ENCODE data around the gene FZD7.

The FZD7 gene

DNA sequence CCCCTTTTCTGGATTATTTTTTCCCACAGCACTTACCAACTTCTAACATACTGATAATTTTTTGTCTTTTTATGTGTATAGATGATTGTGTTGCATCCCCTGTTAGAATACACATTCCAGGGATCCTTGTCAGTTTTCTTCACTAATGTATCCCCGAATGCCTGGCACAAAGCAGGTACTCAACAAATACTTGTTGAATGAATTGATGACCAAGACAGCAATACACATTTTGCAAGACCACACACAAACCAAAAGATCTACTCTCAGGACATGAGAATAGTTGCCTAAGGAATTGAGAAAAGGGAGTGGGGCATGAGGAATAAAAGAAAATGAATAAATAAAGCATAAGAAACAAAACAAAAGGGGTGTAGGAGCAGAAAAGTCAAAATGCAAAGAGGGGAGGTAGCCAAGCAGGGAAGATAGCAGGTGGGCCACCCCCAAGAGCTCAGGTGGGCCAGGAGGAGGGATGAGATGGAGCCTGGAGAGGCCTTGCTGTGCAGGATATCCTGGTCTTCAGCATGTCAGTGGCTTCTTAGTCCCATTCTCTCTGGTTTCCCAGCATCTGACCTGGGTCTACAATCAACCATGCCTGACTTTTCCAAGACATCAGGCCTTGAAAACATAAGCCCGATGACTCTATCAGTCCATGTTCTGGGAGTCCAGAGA, 38.5 kb upstream of the FZD7 start:
- H4K12ac ChIP-seq (ENCODE audit: low read depth, low read length): no peak overlapping the region
- H3K4ac ChIP-seq (ENCODE audit: low read depth, low read length): no peak overlapping the region
- no peak overlapping the region for H2BK12ac ChIP-seq (ENCODE audit: low read length)
- H4K8ac ChIP-seq (ENCODE audit: low read depth, low read length): no peak overlapping the region
- H3K27me3 ChIP-seq (ENCODE audit: insufficient read depth, low read length): no peaks in the 10 kb centered on the region
- peaks cover 4% of the 10 kb centered on the region for H3K79me1 ChIP-seq (ENCODE audit: low read length)
- H3K79me2 ChIP-seq (ENCODE audit: control insufficient read depth, insufficient read depth, low read length, poor library complexity): no peaks in the 10 kb centered on the region
- no peak overlapping the region for H2BK120ac ChIP-seq (ENCODE audit: insufficient read depth, low read length, poor library complexity)
- H3K9me3 ChIP-seq (ENCODE audit: insufficient read depth, low read depth, low read length): no peaks in the 10 kb centered on the region
- no peak overlapping the region for H3K23ac ChIP-seq (ENCODE audit: low read length)
- H3K9ac ChIP-seq (ENCODE audit: low read length): no peak overlapping the region
- no peak overlapping the region for H4K91ac ChIP-seq (ENCODE audit: low read depth, low read length)
- H3K4me2 ChIP-seq (ENCODE audit: low read length): no peak overlapping the region
- no peak overlapping the region for H3K27ac ChIP-seq (ENCODE audit: low read depth, low read length)
- H3K4me3 ChIP-seq (ENCODE audit: low read depth, low read length): no peak overlapping the region
- no peak overlapping the region for H2AFZ ChIP-seq (ENCODE audit: insufficient read depth, low read length, poor library complexity)
- no peak overlapping the region for H3K18ac ChIP-seq (ENCODE audit: low read length)
- peaks cover 6 to 11% of the 10 kb centered on the region in 2 experiments for H3K4me1 ChIP-seq (ENCODE audit: control insufficient read depth in 1 of 2, insufficient read depth in 2 of 2, low read length in 2 of 2)
- no peak overlapping the region for H2AK5ac ChIP-seq (ENCODE audit: low read length)
- WGBS (ENCODE audit: extremely low coverage, insufficient coverage, insufficient read length): no CpG with 5 or more reads among the region's 2 CpGs
- no peaks in the 10 kb centered on the region for H3K36me3 ChIP-seq (ENCODE audit: control insufficient read depth in 1 of 2, insufficient read depth in 2 of 2, low read length in 2 of 2)
- no peak overlapping the region for H2BK5ac ChIP-seq (ENCODE audit: low read depth, low read length, poor library complexity)
- H3K14ac ChIP-seq (ENCODE audit: low read length): no peak overlapping the region
- no peak for DNase-seq

DNA sequence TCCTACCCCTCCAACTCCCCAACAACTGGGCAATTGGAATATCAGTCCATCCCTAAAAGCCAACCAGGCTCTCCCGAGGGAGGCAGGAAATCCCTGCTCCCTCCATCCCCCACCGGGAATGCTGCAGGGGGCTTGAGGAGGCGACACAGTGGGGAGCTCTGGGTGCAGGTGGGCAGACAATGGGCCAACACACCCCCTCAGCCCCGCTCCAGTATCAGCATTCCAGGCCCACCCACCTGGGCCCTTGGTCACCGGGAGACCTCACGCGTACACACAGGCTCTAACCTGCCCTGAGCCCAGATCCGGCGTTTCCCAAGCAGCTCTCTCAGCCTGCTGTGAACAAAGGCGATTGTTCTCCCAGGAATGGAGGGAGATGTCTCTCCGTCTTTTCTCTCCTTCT, 37.6 kb upstream of the FZD7 start:
- H3K4me2 ChIP-seq (ENCODE audit: low read length): peak overlapping the region; percentile 20
- no peak overlapping the region for H3K18ac ChIP-seq (ENCODE audit: low read length)
- peak overlapping the region; percentile 45 for H4K91ac ChIP-seq (ENCODE audit: low read depth, low read length)
- no peaks in the 10 kb centered on the region for H3K9me3 ChIP-seq (ENCODE audit: insufficient read depth, low read depth, low read length)
- H3K4me1 ChIP-seq (ENCODE audit: control insufficient read depth in 1 of 2, insufficient read depth in 2 of 2, low read length in 2 of 2): peaks cover 6 to 11% of the 10 kb centered on the region in 2 experiments
- no peak overlapping the region for H2AK5ac ChIP-seq (ENCODE audit: low read length)
- no peak overlapping the region for H2BK5ac ChIP-seq (ENCODE audit: low read depth, low read length, poor library complexity)
- peak overlapping the region; percentile 50 for H2AFZ ChIP-seq (ENCODE audit: insufficient read depth, low read length, poor library complexity)
- peak overlapping the region; percentile 57 for H4K8ac ChIP-seq (ENCODE audit: low read depth, low read length)
- H3K79me1 ChIP-seq (ENCODE audit: low read length): peaks cover 4% of the 10 kb centered on the region
- peak overlapping the region; percentile 8 for H2BK120ac ChIP-seq (ENCODE audit: insufficient read depth, low read length, poor library complexity)
- H3K27me3 ChIP-seq (ENCODE audit: insufficient read depth, low read length): no peaks in the 10 kb centered on the region
- no peak overlapping the region for H3K4me3 ChIP-seq (ENCODE audit: low read depth, low read length)
- H2BK12ac ChIP-seq (ENCODE audit: low read length): peak overlapping the region; percentile 30
- H3K14ac ChIP-seq (ENCODE audit: low read length): no peak overlapping the region
- H3K27ac ChIP-seq (ENCODE audit: low read depth, low read length): no peak overlapping the region
- peak overlapping the region; percentile 5 for H4K12ac ChIP-seq (ENCODE audit: low read depth, low read length)
- no peak overlapping the region for H3K23ac ChIP-seq (ENCODE audit: low read length)
- H3K9ac ChIP-seq (ENCODE audit: low read length): no peak overlapping the region
- H3K36me3 ChIP-seq (ENCODE audit: control insufficient read depth in 1 of 2, insufficient read depth in 2 of 2, low read length in 2 of 2): no peaks in the 10 kb centered on the region
- no CpG with 5 or more reads among the region's 11 CpGs for WGBS (ENCODE audit: extremely low coverage, insufficient coverage, insufficient read length)
- no peak overlapping the region for H3K4ac ChIP-seq (ENCODE audit: low read depth, low read length)
- DNase-seq: peak in 1 of 2 donors; percentile 53
- H3K79me2 ChIP-seq (ENCODE audit: control insufficient read depth, insufficient read depth, low read length, poor library complexity): no peaks in the 10 kb centered on the region

DNA sequence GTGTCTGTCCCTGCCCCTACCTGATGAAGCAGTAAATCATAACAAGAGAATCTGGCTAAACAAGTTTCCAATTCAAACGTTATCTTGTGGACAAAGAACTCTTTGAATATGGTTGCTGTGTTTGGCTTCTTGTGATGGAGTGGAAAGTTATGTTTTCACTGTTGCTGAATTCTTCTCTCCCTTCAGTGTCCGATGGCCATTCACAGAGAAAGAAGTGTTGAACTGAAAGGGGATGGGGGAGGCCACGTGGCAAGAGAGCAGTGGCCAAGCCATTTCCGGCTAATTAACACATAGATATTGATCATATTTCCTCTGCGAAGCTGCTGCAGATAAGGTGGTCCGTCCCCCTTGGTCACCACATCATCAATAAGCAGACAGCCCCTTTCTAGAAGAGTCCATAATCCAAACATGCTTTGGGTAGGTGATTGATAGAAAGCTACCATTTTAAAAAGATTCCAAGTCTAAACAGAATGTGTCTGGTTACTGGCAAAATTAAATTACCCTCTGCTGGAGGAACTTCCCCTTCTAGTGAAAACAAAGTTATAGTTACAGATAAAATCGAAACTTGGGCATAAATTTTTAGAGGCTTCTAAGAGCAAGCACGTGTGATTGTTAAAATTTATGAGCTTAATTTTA, 36.9 kb upstream of the FZD7 start:
- H2AFZ ChIP-seq (ENCODE audit: insufficient read depth, low read length, poor library complexity): no peak overlapping the region
- WGBS (ENCODE audit: extremely low coverage, insufficient coverage, insufficient read length): no CpG with 5 or more reads among the region's 8 CpGs
- no peak overlapping the region for H3K4me3 ChIP-seq (ENCODE audit: low read depth, low read length)
- no peak overlapping the region for H4K91ac ChIP-seq (ENCODE audit: low read depth, low read length)
- H3K23ac ChIP-seq (ENCODE audit: low read length): no peak overlapping the region
- peaks cover 4% of the 10 kb centered on the region for H3K79me1 ChIP-seq (ENCODE audit: low read length)
- H3K18ac ChIP-seq (ENCODE audit: low read length): no peak overlapping the region
- no peaks in the 10 kb centered on the region for H3K79me2 ChIP-seq (ENCODE audit: control insufficient read depth, insufficient read depth, low read length, poor library complexity)
- H3K9ac ChIP-seq (ENCODE audit: low read length): no peak overlapping the region
- H2BK12ac ChIP-seq (ENCODE audit: low read length): no peak overlapping the region
- H4K8ac ChIP-seq (ENCODE audit: low read depth, low read length): no peak overlapping the region
- H3K27ac ChIP-seq (ENCODE audit: low read depth, low read length): no peak overlapping the region
- no peak overlapping the region for H3K4me2 ChIP-seq (ENCODE audit: low read length)
- no peaks in the 10 kb centered on the region for H3K27me3 ChIP-seq (ENCODE audit: insufficient read depth, low read length)
- no peak overlapping the region for H3K4ac ChIP-seq (ENCODE audit: low read depth, low read length)
- H3K36me3 ChIP-seq (ENCODE audit: control insufficient read depth in 1 of 2, insufficient read depth in 2 of 2, low read length in 2 of 2): no peaks in the 10 kb centered on the region
- H3K9me3 ChIP-seq (ENCODE audit: insufficient read depth, low read depth, low read length): no peaks in the 10 kb centered on the region
- no peak overlapping the region for H2BK5ac ChIP-seq (ENCODE audit: low read depth, low read length, poor library complexity)
- no peak overlapping the region for H4K12ac ChIP-seq (ENCODE audit: low read depth, low read length)
- peak in 1 of 2 donors; percentile 89 for DNase-seq
- H2AK5ac ChIP-seq (ENCODE audit: low read length): no peak overlapping the region
- H2BK120ac ChIP-seq (ENCODE audit: insufficient read depth, low read length, poor library complexity): no peak overlapping the region
- no peak overlapping the region for H3K14ac ChIP-seq (ENCODE audit: low read length)
- H3K4me1 ChIP-seq (ENCODE audit: control insufficient read depth in 1 of 2, insufficient read depth in 2 of 2, low read length in 2 of 2): peaks cover 6 to 11% of the 10 kb centered on the region in 2 experiments

DNA sequence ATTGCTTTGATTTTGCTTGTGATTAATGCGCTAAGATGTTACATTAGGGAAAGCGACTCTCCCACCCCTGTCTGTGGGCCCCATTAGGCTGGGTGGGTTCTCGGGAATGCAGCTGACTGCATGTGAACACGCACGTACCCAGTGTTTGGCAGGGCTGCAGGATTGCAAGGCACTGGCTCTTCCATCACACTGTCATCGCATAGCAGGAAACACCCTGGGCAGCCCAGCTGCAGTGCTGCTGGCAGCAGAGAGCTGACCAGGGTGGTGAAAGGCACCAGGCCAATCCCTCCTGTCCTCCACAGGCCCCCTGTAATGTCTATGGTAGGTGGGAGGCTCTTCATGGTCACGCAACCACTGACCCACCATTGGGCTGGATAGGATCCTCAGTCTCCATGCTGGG, 34.4 kb upstream of the FZD7 start:
- Histone ChIP-seq H4K91ac (ENCODE audit: low read depth, low read length) (no peak overlapping the region), H3K9ac (ENCODE audit: low read length) (peak overlapping the region; percentile 59), H3K27me3 (ENCODE audit: insufficient read depth, low read length) (no peaks in the 10 kb centered on the region), H3K9me3 (ENCODE audit: insufficient read depth, low read depth, low read length) (no peaks in the 10 kb centered on the region), H3K4me2 (ENCODE audit: low read length) (no peak overlapping the region), H2AFZ (ENCODE audit: insufficient read depth, low read length, poor library complexity) (no peak overlapping the region), H2BK120ac (ENCODE audit: insufficient read depth, low read length, poor library complexity) (no peak overlapping the region), H3K27ac (ENCODE audit: low read depth, low read length) (no peak overlapping the region), H4K12ac (ENCODE audit: low read depth, low read length) (no peak overlapping the region), H3K4me3 (ENCODE audit: low read depth, low read length) (no peak overlapping the region), H2BK12ac (ENCODE audit: low read length) (no peak overlapping the region), H3K23ac (ENCODE audit: low read length) (no peak overlapping the region), H2BK5ac (ENCODE audit: low read depth, low read length, poor library complexity) (no peak overlapping the region), H3K14ac (ENCODE audit: low read length) (no peak overlapping the region), H4K8ac (ENCODE audit: low read depth, low read length) (no peak overlapping the region), H3K4ac (ENCODE audit: low read depth, low read length) (no peak overlapping the region), H2AK5ac (ENCODE audit: low read length) (no peak overlapping the region), H3K79me2 (ENCODE audit: control insufficient read depth, insufficient read depth, low read length, poor library complexity) (no peaks in the 10 kb centered on the region), H3K18ac (ENCODE audit: low read length) (no peak overlapping the region), H3K36me3 (ENCODE audit: control insufficient read depth in 1 of 2, insufficient read depth in 2 of 2, low read length in 2 of 2) (no peaks in the 10 kb centered on the region), H3K4me1 (ENCODE audit: control insufficient read depth in 1 of 2, insufficient read depth in 2 of 2, low read length in 2 of 2) (peaks cover 6 to 11% of the 10 kb centered on the region in 2 experiments), H3K79me1 (ENCODE audit: low read length) (peaks cover 4% of the 10 kb centered on the region)
- WGBS (ENCODE audit: extremely low coverage, insufficient coverage, insufficient read length): no CpG with 5 or more reads among the region's 7 CpGs
- no peak for DNase-seq
